Activated T-cell treated with anti-CD3 and anti-CD28 coated beads for 24 hours (primary cell): Measurements from ENCODE around the gene CTSF.

ENCODE experiments used
- DNase-seq: peaks from one replicate; pipeline ENCODE4 v3.0.0-alpha.2; 2020; ENCODE audit warnings: low read depth

CTSF gene

GRCh38 chr11:66532784-66533183 lies 35.6 kb downstream of the CTSF start:
- no peak for DNase-seq

GRCh38 chr11:66531841-66532240 lies 36.6 kb downstream of the CTSF start:
- DNase-seq, result no peak

GRCh38 chr11:66530927-66531709 lies 37.3 kb downstream of the CTSF start:
- DNase-seq, result no peak

GRCh38 chr11:66529655-66530054 lies 38.8 kb downstream of the CTSF start:
- no peak for DNase-seq

GRCh38 chr11:66529069-66529468 lies 39.3 kb downstream of the CTSF start:
- no peak for DNase-seq

- DNase-seq, result no peak
Observed at GRCh38 chr11:66524304-66525040, 43.9 kb downstream of the CTSF start.

- no peak for DNase-seq
Observed at GRCh38 chr11:66523611-66524010, 44.8 kb downstream of the CTSF start.
